Measurements from ENCODE around the gene ARVCF.

DNA sequence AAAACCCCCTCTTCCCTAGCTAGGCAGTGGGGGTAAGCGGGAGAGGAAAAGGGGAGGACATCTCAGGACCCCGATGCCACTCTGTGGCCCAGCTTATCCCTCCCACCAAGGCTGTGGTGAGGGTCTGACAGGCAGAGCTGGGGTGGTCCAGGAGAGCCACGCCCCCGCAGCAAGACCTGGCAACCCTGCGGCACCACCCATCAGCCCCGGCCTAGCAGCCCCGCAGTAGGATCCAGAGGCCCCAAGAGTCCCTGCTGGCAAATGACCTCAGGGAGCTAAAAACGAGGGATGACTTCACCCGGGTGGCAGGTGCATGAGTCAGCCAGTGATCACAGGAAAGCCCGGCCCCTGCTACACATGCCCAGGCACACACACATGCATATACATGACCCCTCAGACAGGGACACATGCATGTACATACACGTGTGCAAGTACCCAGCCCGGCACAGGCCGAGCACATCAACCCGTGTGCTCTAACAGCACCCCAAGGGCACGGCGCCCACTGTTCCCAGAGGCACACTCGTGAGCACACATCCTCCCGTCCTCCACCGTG lies 32.3 kb downstream of the ARVCF start:
- no peak for TF ChIP-seq EZH2phosphoT487 (IDR thresholded peaks at IDR 0.05; ENCODE audit: insufficient read depth, low read depth)
- TF ChIP-seq EZH2 (IDR thresholded peaks at IDR 0.05; ENCODE audit: insufficient read depth, poor library complexity, severe bottlenecking): no peak
